Neural cell (in vitro differentiated cells): ENCODE measurements around the gene METAP1D.

Experiments
- CTCF ChIP-seq: fragments of 450-650 bp; IDR thresholded peaks from 2 replicates; pipeline ENCODE4 v1.5.1; 2014; ENCODE audit warnings: antibody characterized with exemption, mild to moderate bottlenecking, moderate library complexity; ENCODE audit not compliant: poor library complexity, severe bottlenecking
- EP300 ChIP-seq: fragments of 450-650 bp; conservative IDR thresholded peaks from 2 replicates; pipeline ENCODE4 v1.6.1; 2014; ENCODE audit warnings: antibody characterized with exemption, mild to moderate bottlenecking, moderate library complexity; ENCODE audit not compliant: poor library complexity, severe bottlenecking
- EZH2 ChIP-seq: fragments of 200-600, 300-800 bp; shearing (Covaris generic), sonication (generic); IDR thresholded peaks from 2 replicates; pipeline ENCODE4 v1.6.1; 2014; ENCODE audit warnings: antibody characterized with exemption, low read length, borderline replicate concordance, mild to moderate bottlenecking; ENCODE audit not compliant: insufficient read depth, poor library complexity, severe bottlenecking
- POLR2AphosphoS5 ChIP-seq: IDR thresholded peaks from 2 replicates; pipeline ENCODE4 v1.6.1; 2012
- RAD21 ChIP-seq: fragments of 450-650 bp; conservative IDR thresholded peaks from 2 replicates; pipeline ENCODE4 v1.6.1; 2014; ENCODE audit warnings: antibody characterized with exemption, mild to moderate bottlenecking, moderate library complexity
- REST ChIP-seq: IDR thresholded peaks from 2 replicates; pipeline ENCODE4 v1.6.1; 2012; ENCODE audit warnings: borderline replicate concordance
- SMC3 ChIP-seq: fragments of 450-650 bp; conservative IDR thresholded peaks from 2 replicates; pipeline ENCODE4 v1.6.1; 2014; ENCODE audit warnings: antibody characterized with exemption, mild to moderate bottlenecking, moderate library complexity; ENCODE audit not compliant: poor library complexity

GRCh38 chr2:172108587-172108930 lies 108.8 kb downstream of the METAP1D start:
- TF ChIP-seq POLR2AphosphoS5 = no peak
- no peak for TF ChIP-seq CTCF
- TF ChIP-seq REST = no peak
- TF ChIP-seq EZH2 = no peak
- no peak for TF ChIP-seq EP300
- no peak for TF ChIP-seq SMC3
- no peak for TF ChIP-seq RAD21
